SK-N-SH (cell line): Measurements from ENCODE around the gene TMEM163. TPM values are rescaled to one million over a fixed set of nuclear protein-coding genes. Genes with fewer than 3 reads are reported as not detected.

Source experiments
- CTCF ChIA-PET: fragments of 300-600, 350-600 bp; formaldehyde crosslinking; extraction: SDS; loops from one replicate; lab custom pipeline; 2021; lab: Yijun Ruan, JAX
- POLR2A ChIA-PET: fragments of 350-600 bp; sonication (Branson Sonifier 250); formaldehyde crosslinking; extraction: SDS; loops from one replicate; lab custom pipeline; 2020; ENCODE audit warnings: antibody characterized with exemption, inconsistent platforms; lab: Yijun Ruan, JAX
- DNase-seq: peaks from one replicate; pipeline ENCODE4 v3.0.0; 2012
- H2AFZ ChIP-seq: fragments of 200-600 bp; sonication (generic); 2 replicates; pipeline ENCODE4 v1.8.1; 2016; ENCODE audit warnings: antibody characterized with exemption, mild to moderate bottlenecking, low read depth
- H3F3A ChIP-seq: fragments of 200-600 bp; sonication (generic); replicated peaks from 2 replicates; pipeline ENCODE3; 2016; ENCODE audit warnings: antibody characterized with exemption, mild to moderate bottlenecking; ENCODE audit not compliant: insufficient read depth
- H3K27ac ChIP-seq, 2 experiments: fragments of 200-500 bp in 1 of 2; fragments of 200-600 bp in 1 of 2; sonication (Bioruptor generic) in 1 of 2; sonication (generic), shearing (Covaris generic) in 1 of 2; 2 replicates each; pipeline versions ENCODE4 v1.5.1 to v1.6.1; 2014 to 2016; ENCODE audit warnings: low read depth in 2 of 2, inconsistent platforms in 1 of 2, low read length in 1 of 2, mild to moderate bottlenecking in 1 of 2, mixed read lengths in 1 of 2
- H3K27me3 ChIP-seq: fragments of 200-600 bp; sonication (generic), shearing (Covaris generic); 2 replicates; pipeline ENCODE4 v1.6.1; 2016; ENCODE audit warnings: mixed run types; ENCODE audit not compliant: insufficient read depth
- H3K36me3 ChIP-seq, 2 experiments: fragments of 200-500 bp in 1 of 2; fragments of 200-600 bp in 1 of 2; sonication (Bioruptor generic) in 1 of 2; sonication (generic) in 1 of 2; replicated peaks in 1 of 2; 2 replicates each; pipeline versions ENCODE3 to v1.5.1; 2014 to 2016; ENCODE audit warnings: low read length in 1 of 2, mild to moderate bottlenecking in 1 of 2; ENCODE audit not compliant: insufficient read depth in 2 of 2, control insufficient read depth in 1 of 2
- H3K4me1 ChIP-seq, 2 experiments: fragments of 200-500 bp in 1 of 2; fragments of 200-600 bp in 1 of 2; sonication (Bioruptor generic) in 1 of 2; sonication (generic), shearing (Covaris generic) in 1 of 2; 2 replicates each; pipeline versions ENCODE4 v1.5.1 to v1.6.1; 2014 to 2016; ENCODE audit warnings: low read depth in 1 of 2, low read length in 1 of 2, mixed run types in 1 of 2; ENCODE audit not compliant: insufficient read depth in 2 of 2, control insufficient read depth in 1 of 2
- H3K4me2 ChIP-seq: fragments of 200-600 bp; sonication (generic), shearing (Covaris generic); 2 replicates; pipeline ENCODE4 v1.6.1; 2017; ENCODE audit warnings: mixed run types
- H3K4me3 ChIP-seq, 2 experiments: fragments of 200-500 bp in 1 of 2; fragments of 200-600 bp in 1 of 2; sonication (Bioruptor generic) in 1 of 2; sonication (generic), shearing (Covaris generic) in 1 of 2; 2 replicates each; pipeline versions ENCODE4 v1.5.1 to v1.8.1; 2014 to 2016; ENCODE audit warnings: low read depth in 2 of 2, inconsistent platforms in 1 of 2, low read length in 1 of 2, mild to moderate bottlenecking in 1 of 2, mixed read lengths in 1 of 2, moderate library complexity in 1 of 2
- H3K79me2 ChIP-seq: fragments of 200-600 bp; sonication (generic); 2 replicates; pipeline ENCODE4 v1.8.1; 2017; ENCODE audit warnings: mild to moderate bottlenecking; ENCODE audit not compliant: insufficient read depth
- H3K9ac ChIP-seq: fragments of 200-600 bp; sonication (generic); 2 replicates; pipeline ENCODE4 v1.6.1; 2017; ENCODE audit warnings: mixed run types
- H3K9me2 ChIP-seq: fragments of 200-600 bp; sonication (generic); 2 replicates; pipeline ENCODE4 v1.6.1; 2017; ENCODE audit warnings: mixed run types
- H3K9me3 ChIP-seq: fragments of 200-600 bp; sonication (generic); 2 replicates; pipeline ENCODE4 v1.6.1; 2017; ENCODE audit warnings: mixed run types, mild to moderate bottlenecking, moderate library complexity
- H4K20me1 ChIP-seq: fragments of 200-600 bp; sonication (generic); 2 replicates; pipeline ENCODE4 v1.6.1; 2017; ENCODE audit warnings: mild to moderate bottlenecking, mixed run types; ENCODE audit not compliant: insufficient read depth
- CHD2 ChIP-seq: fragments of 150-350 bp; IDR thresholded peaks from 2 replicates; pipeline ENCODE4 v1.6.1; 2018; ENCODE audit warnings: low read length; ENCODE audit not compliant: partially characterized antibody
- EZH2phosphoT487 ChIP-seq: fragments of 200-600 bp; sonication (generic); IDR thresholded peaks from 2 replicates; pipeline ENCODE4 v1.6.1; 2017; ENCODE audit warnings: low read depth, mixed run types, mild to moderate bottlenecking, antibody characterized with exemption, moderate library complexity, borderline replicate concordance
- FOSL2 ChIP-seq: IDR thresholded peaks from 2 replicates; pipeline ENCODE4 v1.4.0; 2012; ENCODE audit warnings: low read depth, mild to moderate bottlenecking, moderate library complexity, borderline replicate concordance
- GATA2 ChIP-seq: sonication (generic); formaldehyde crosslinking; IDR thresholded peaks from 2 replicates; pipeline ENCODE4 v1.5.0; 2020; ENCODE audit warnings: mild to moderate bottlenecking, missing genetic modification reagents
- IRF3 ChIP-seq: fragments of 150-350 bp; IDR thresholded peaks from 2 replicates; pipeline ENCODE4 v1.6.1; 2016; ENCODE audit warnings: mild to moderate bottlenecking, low read depth, low read length
- MEF2A ChIP-seq: IDR thresholded peaks from 2 replicates; pipeline ENCODE4 v1.4.0; 2012; ENCODE audit warnings: low read depth, borderline replicate concordance
- MXI1 ChIP-seq: IDR thresholded peaks from 2 replicates; pipeline ENCODE4 v1.6.1; 2012; ENCODE audit warnings: mild to moderate bottlenecking, low read depth, low read length, improper control_type of control experiment
- RAD21 ChIP-seq: IDR thresholded peaks from 2 replicates; pipeline ENCODE4 v1.6.1; 2012; ENCODE audit warnings: mild to moderate bottlenecking, low read length
- REST ChIP-seq: IDR thresholded peaks from 2 replicates; pipeline ENCODE4 v1.6.1; 2012; ENCODE audit warnings: mild to moderate bottlenecking, low read depth, low read length, moderate library complexity
- TAF1 ChIP-seq: IDR thresholded peaks from 2 replicates; pipeline ENCODE4 v1.6.1; 2012; ENCODE audit warnings: low read depth, mild to moderate bottlenecking, low read length, moderate library complexity, borderline replicate concordance
- TCF12 ChIP-seq: IDR thresholded peaks from 2 replicates; pipeline ENCODE4 v1.4.0; 2012
- USF2 ChIP-seq: fragments of 150-350 bp; IDR thresholded peaks from 2 replicates; pipeline ENCODE4 v1.6.1; 2017; ENCODE audit warnings: antibody characterized with exemption, low read length, low read depth, borderline replicate concordance
- ZBTB33 ChIP-seq: IDR thresholded peaks from 2 replicates; pipeline ENCODE4 v1.4.0; 2012; ENCODE audit warnings: low read depth, borderline replicate concordance
- WGBS: methylation state at CpG from one replicate; pipeline ENCODE4 v1.1.6; 2017; ENCODE audit warnings: low lambda C conversion rate; 5-methylcytosine and 5-hydroxymethylcytosine counted together
- polyA plus RNA-seq, 3 experiments: library from polyadenylated mRNA; depleted of rRNA; stranded (reverse); fragments of >200 nt; gene quantifications; 2 replicates each; pipeline ENCODE4 v1.2.3, GENCODE V29; 2012

TMEM163 gene
- polyA plus RNA-seq, 1 of the 3 experiments (the other 2 are of a cell fraction), result not detected

GRCh38 chr2:134413912-134414311 is 304.9 kb downstream of the TMEM163 start:
- H3K27ac ChIP-seq, result no peak overlapping the region
- no peaks in the 10 kb centered on the region for H3K79me2 ChIP-seq
- no peaks in the 10 kb centered on the region for H4K20me1 ChIP-seq
- 65% methylated on average over 2 of the region's 2 CpGs for WGBS
- peaks cover under 1% of the 10 kb centered on the region for H3F3A ChIP-seq
- no peak overlapping the region for H2AFZ ChIP-seq
- POLR2A ChIA-PET, result no interaction called here
- no peaks in the 10 kb centered on the region for H3K9me2 ChIP-seq
- no peak for TF ChIP-seq TAF1
- no peak for TF ChIP-seq REST
- TF ChIP-seq MEF2A, result no peak
- TF ChIP-seq MXI1, result no peak
- TF ChIP-seq FOSL2, result no peak
- TF ChIP-seq, all 33 proteins: peak for 0
- H3K36me3 ChIP-seq, result peaks cover 0 to 5% of the 10 kb centered on the region in 2 experiments
- no peaks in the 10 kb centered on the region for H3K9me3 ChIP-seq
- H3K4me3 ChIP-seq, result no peak overlapping the region
- H3K4me1 ChIP-seq, result peaks cover 21 to 38% of the 10 kb centered on the region in 2 experiments
- no peak overlapping the region for H3K4me2 ChIP-seq
- DNase-seq, result no peak
- no peak overlapping the region for H3K9ac ChIP-seq
- no peaks in the 10 kb centered on the region for H3K27me3 ChIP-seq
- CTCF ChIA-PET, result interaction anchor here (1.3 to 8.7 kb wide), 5 partner anchors 35 to 528 kb away, joined by 4 to 175 read pairs (median 49); no protein-coding TSS in a partner anchor

GRCh38 chr2:134413430-134413829 is 305.4 kb downstream of the TMEM163 start:
- Histone ChIP-seq H3K4me1 (peaks cover 25 to 40% of the 10 kb centered on the region in 2 experiments), H3K9me2 (no peaks in the 10 kb centered on the region), H3K27me3 (no peaks in the 10 kb centered on the region), H3K27ac (no peak overlapping the region; a peak in 1 of 4 replicates), H3K9me3 (no peaks in the 10 kb centered on the region), H3K9ac (no peak overlapping the region), H4K20me1 (no peaks in the 10 kb centered on the region), H3K4me3 (no peak overlapping the region), H2AFZ (no peak overlapping the region), H3K36me3 (peaks cover 0 to 5% of the 10 kb centered on the region in 2 experiments), H3F3A (peaks cover 5% of the 10 kb centered on the region), H3K4me2 (no peak overlapping the region), H3K79me2 (no peaks in the 10 kb centered on the region)
- ChIA-PET CTCF (interaction anchor here (0.7 to 8.7 kb wide), 12 partner anchors 9 to 527 kb away, joined by 3 to 175 read pairs (median 10); no protein-coding TSS in a partner anchor), POLR2A (interaction anchor here (1.2 kb wide), 1 partner anchor 151 kb away, joined by 3 read pairs; no protein-coding TSS in a partner anchor)
- WGBS, result 89% methylated on average over 1 of the region's 1 CpG
- no peak for DNase-seq
- TF ChIP-seq EZH2phosphoT487 (no peak), GATA2 (CRISPR knock-in tag) (no peak), FOSL2 (no peak), ZBTB33 (no peak), USF2 (no peak), CHD2 (no peak), REST (no peak), TCF12 (no peak), MXI1 (no peak), RAD21 (no peak), IRF3 (no peak)
